Mesenchymal stem cell (in vitro differentiated cells and primary cell): ENCODE data around the gene CLEC19A.

ENCODE experiments used
- DNase-seq: peaks from one replicate; pipeline ENCODE4 v3.0.0-alpha.2; 2013
- H2AFZ ChIP-seq: one replicate; pipeline ENCODE4 v1.6.1; 2013; ENCODE audit warnings: low read depth, mild to moderate bottlenecking, control low read depth, inconsistent platforms, low read length, moderate library complexity
- H2AK5ac ChIP-seq: 2 replicates; pipeline ENCODE4 v1.6.1; 2013; ENCODE audit warnings: low read length, moderate library complexity, mild to moderate bottlenecking, inconsistent platforms; ENCODE audit not compliant: severe bottlenecking
- H2BK120ac ChIP-seq: one replicate; pipeline ENCODE4 v1.6.1; 2013; ENCODE audit warnings: low read depth, mild to moderate bottlenecking, inconsistent platforms, low read length, moderate library complexity
- H2BK12ac ChIP-seq, 2 experiments: one replicate each; pipeline ENCODE4 v1.6.1; 2013; ENCODE audit warnings: inconsistent platforms in 2 of 2, low read length in 2 of 2, mild to moderate bottlenecking in 2 of 2, moderate library complexity in 2 of 2, control low read depth in 1 of 2
- H2BK15ac ChIP-seq: one replicate; pipeline ENCODE4 v1.6.1; 2013; ENCODE audit warnings: mild to moderate bottlenecking, low read depth, inconsistent platforms; ENCODE audit not compliant: poor library complexity, severe bottlenecking
- H2BK5ac ChIP-seq: 2 replicates; pipeline ENCODE4 v1.6.1; 2013; ENCODE audit warnings: low read depth, mild to moderate bottlenecking, low read length, control low read depth, inconsistent platforms; ENCODE audit not compliant: poor library complexity, severe bottlenecking
- H3K14ac ChIP-seq, 2 experiments: one replicate each; pipeline ENCODE4 v1.6.1; 2013; ENCODE audit warnings: inconsistent platforms in 2 of 2, low read length in 2 of 2, control low read depth in 1 of 2, mild to moderate bottlenecking in 1 of 2, moderate library complexity in 1 of 2
- H3K18ac ChIP-seq, 2 experiments: one replicate each; pipeline ENCODE4 v1.6.1; 2013; ENCODE audit warnings: inconsistent platforms in 2 of 2, low read length in 2 of 2, control low read depth in 1 of 2, low read depth in 1 of 2, mild to moderate bottlenecking in 1 of 2
- H3K23ac ChIP-seq, 2 experiments: one replicate each; pipeline ENCODE4 v1.6.1; 2013; ENCODE audit warnings: inconsistent platforms in 2 of 2, low read length in 2 of 2, mild to moderate bottlenecking in 2 of 2, moderate library complexity in 2 of 2, control low read depth in 1 of 2
- H3K27ac ChIP-seq: 2 replicates; pipeline ENCODE4 v1.5.1; 2013; ENCODE audit warnings: mild to moderate bottlenecking, moderate library complexity, low read length, control low read depth, inconsistent platforms; ENCODE audit not compliant: poor library complexity, severe bottlenecking
- H3K27me3 ChIP-seq, 2 experiments: 2 replicates each; pipeline versions ENCODE4 v1.6.1 to v1.7.0; 2013; ENCODE audit warnings: low read length in 2 of 2, mild to moderate bottlenecking in 2 of 2, moderate library complexity in 2 of 2, control low read depth in 1 of 2, inconsistent platforms in 1 of 2; ENCODE audit not compliant: control insufficient read depth in 1 of 2, insufficient read depth in 1 of 2
- H3K36me3 ChIP-seq, 2 experiments: 2 replicates each; pipeline versions ENCODE4 v1.6.1 to v1.7.0; 2013; ENCODE audit warnings: low read length in 2 of 2, control low read depth in 1 of 2, inconsistent platforms in 1 of 2, low read depth in 1 of 2, mild to moderate bottlenecking in 1 of 2; ENCODE audit not compliant: insufficient read depth in 2 of 2, control insufficient read depth in 1 of 2
- H3K4ac ChIP-seq, 2 experiments: one replicate each; pipeline ENCODE4 v1.6.1; 2013; ENCODE audit warnings: inconsistent platforms in 2 of 2, low read length in 2 of 2, mild to moderate bottlenecking in 2 of 2, moderate library complexity in 2 of 2, control low read depth in 1 of 2, low read depth in 1 of 2
- H3K4me1 ChIP-seq: 2 replicates; pipeline ENCODE4 v1.6.1; 2013; ENCODE audit warnings: low read depth, low read length, control low read depth; ENCODE audit not compliant: control insufficient read depth, insufficient read depth
- H3K4me2 ChIP-seq: 2 replicates; pipeline ENCODE4 v1.6.1; 2013; ENCODE audit warnings: low read length, mild to moderate bottlenecking, inconsistent platforms; ENCODE audit not compliant: poor library complexity, severe bottlenecking
- H3K4me3 ChIP-seq, 2 experiments: 2 replicates each; pipeline versions ENCODE4 v1.5.1 to v1.7.0; 2013; ENCODE audit warnings: low read length in 2 of 2, mild to moderate bottlenecking in 2 of 2, control low read depth in 1 of 2, low read depth in 1 of 2; ENCODE audit not compliant: insufficient read depth in 1 of 2
- H3K79me1 ChIP-seq: replicated peaks from 2 replicates; pipeline ENCODE4 v1.6.1; 2013; ENCODE audit warnings: mild to moderate bottlenecking, control low read depth, low read length, inconsistent platforms; ENCODE audit not compliant: poor library complexity, severe bottlenecking
- H3K9ac ChIP-seq: 2 replicates; pipeline ENCODE4 v1.7.0; 2013; ENCODE audit warnings: mild to moderate bottlenecking, low read length, moderate library complexity
- H3K9me3 ChIP-seq: 2 replicates; pipeline ENCODE4 v1.7.0; 2013; ENCODE audit warnings: mild to moderate bottlenecking, low read length; ENCODE audit not compliant: control insufficient read depth
- H4K8ac ChIP-seq: one replicate; pipeline ENCODE4 v1.6.1; 2013; ENCODE audit warnings: inconsistent platforms, mild to moderate bottlenecking, low read length, moderate library complexity
- H4K91ac ChIP-seq: one replicate; pipeline ENCODE4 v1.6.1; 2013; ENCODE audit warnings: mild to moderate bottlenecking, low read length, inconsistent platforms
- WGBS: methylation state at CpG from one replicate; pipeline ENCODE4 v1.1.7; 2013; ENCODE audit warnings: mixed read lengths; 5-methylcytosine and 5-hydroxymethylcytosine counted together

The CLEC19A gene

GRCh38 chr16:19242987-19243575 is 42.5 kb upstream of the CLEC19A start:
- no peak overlapping the region for H2BK5ac ChIP-seq
- no peak overlapping the region for H2BK12ac ChIP-seq
- H3K27ac ChIP-seq, result no peak overlapping the region
- H4K8ac ChIP-seq, result no peak overlapping the region
- H3K9me3 ChIP-seq, result no peaks in the 10 kb centered on the region
- no peak overlapping the region for H3K14ac ChIP-seq
- H2BK15ac ChIP-seq, result no peak overlapping the region
- H3K23ac ChIP-seq, result no peak overlapping the region
- H3K4me2 ChIP-seq, result no peak overlapping the region
- H3K4ac ChIP-seq, result no peak overlapping the region
- no peak for DNase-seq
- no peak overlapping the region for H4K91ac ChIP-seq
- no peak overlapping the region for H2AK5ac ChIP-seq
- no peak overlapping the region for H3K4me3 ChIP-seq
- no peaks in the 10 kb centered on the region for H3K36me3 ChIP-seq
- H3K27me3 ChIP-seq, result no peaks in the 10 kb centered on the region
- no peaks in the 10 kb centered on the region for H3K4me1 ChIP-seq
- WGBS, result 72% methylated on average over 2 of the region's 3 CpGs
- H3K9ac ChIP-seq, result no peak overlapping the region
- no peaks in the 10 kb centered on the region for H3K79me1 ChIP-seq
- H2BK120ac ChIP-seq, result no peak overlapping the region
- no peak overlapping the region for H2AFZ ChIP-seq
- no peak overlapping the region for H3K18ac ChIP-seq

GRCh38 chr16:19245326-19245925 is 40.1 kb upstream of the CLEC19A start:
- H3K18ac ChIP-seq, result no peak overlapping the region

GRCh38 chr16:19252904-19253303 is 32.6 kb upstream of the CLEC19A start:
- no peak overlapping the region for H4K91ac ChIP-seq
- H2AFZ ChIP-seq, result no peak overlapping the region
- no peak overlapping the region for H3K23ac ChIP-seq

More at GRCh38 chr16:19245326-19245925, 40.1 kb upstream of the CLEC19A start:
- Histone ChIP-seq H3K79me1 (no peaks in the 10 kb centered on the region), H3K4me2 (no peak overlapping the region), H3K4me1 (no peaks in the 10 kb centered on the region), H2BK12ac (no peak overlapping the region), H2AFZ (no peak overlapping the region), H2BK15ac (no peak overlapping the region), H3K27ac (no peak overlapping the region), H2BK120ac (no peak overlapping the region), H3K9ac (no peak overlapping the region), H2AK5ac (no peak overlapping the region), H3K9me3 (no peaks in the 10 kb centered on the region), H4K8ac (no peak overlapping the region), H2BK5ac (no peak overlapping the region), H4K91ac (no peak overlapping the region), H3K23ac (no peak overlapping the region), H3K36me3 (no peaks in the 10 kb centered on the region), H3K4ac (no peak overlapping the region), H3K14ac (no peak overlapping the region), H3K27me3 (no peaks in the 10 kb centered on the region), H3K4me3 (no peak overlapping the region)
- WGBS, result 76% methylated on average over 5 of the region's 8 CpGs
- no peak for DNase-seq

GRCh38 chr16:19254611-19255010 is 30.9 kb upstream of the CLEC19A start:
- no peak overlapping the region for H4K91ac ChIP-seq
- no peak overlapping the region for H3K4ac ChIP-seq
- no peak overlapping the region for H2AFZ ChIP-seq
- H3K18ac ChIP-seq, result no peak overlapping the region
- no peak overlapping the region for H3K27ac ChIP-seq
- H2BK12ac ChIP-seq, result no peak overlapping the region
- no peak for DNase-seq
- WGBS, result 83% methylated on average over 4 of the region's 4 CpGs
- H3K4me2 ChIP-seq, result no peak overlapping the region
- no peak overlapping the region for H3K9ac ChIP-seq
- no peak overlapping the region for H3K4me3 ChIP-seq
- no peaks in the 10 kb centered on the region for H3K4me1 ChIP-seq
- peaks cover 3 to 11% of the 10 kb centered on the region in 2 experiments for H3K27me3 ChIP-seq
- H2BK120ac ChIP-seq, result no peak overlapping the region
- no peaks in the 10 kb centered on the region for H3K9me3 ChIP-seq
- no peak overlapping the region for H2BK5ac ChIP-seq
- H2BK15ac ChIP-seq, result no peak overlapping the region
- no peak overlapping the region for H4K8ac ChIP-seq
- no peak overlapping the region for H3K23ac ChIP-seq
- no peak overlapping the region for H3K14ac ChIP-seq
- H2AK5ac ChIP-seq, result no peak overlapping the region
- no peaks in the 10 kb centered on the region for H3K79me1 ChIP-seq
- no peaks in the 10 kb centered on the region for H3K36me3 ChIP-seq

More at GRCh38 chr16:19252904-19253303, 32.6 kb upstream of the CLEC19A start:
- H3K4me1 ChIP-seq, result no peaks in the 10 kb centered on the region
- no peak for DNase-seq
- no peak overlapping the region for H2BK15ac ChIP-seq
- H3K36me3 ChIP-seq, result no peaks in the 10 kb centered on the region
- peaks cover 3% of the 10 kb centered on the region in 2 experiments for H3K27me3 ChIP-seq
- H2BK12ac ChIP-seq, result no peak overlapping the region
- H4K8ac ChIP-seq, result no peak overlapping the region
- H2BK120ac ChIP-seq, result no peak overlapping the region
- H3K27ac ChIP-seq, result no peak overlapping the region
- WGBS, result 50% methylated on average over 1 of the region's 2 CpGs
- no peak overlapping the region for H3K4me2 ChIP-seq
- no peak overlapping the region for H2AK5ac ChIP-seq
- no peaks in the 10 kb centered on the region for H3K9me3 ChIP-seq
- H3K4me3 ChIP-seq, result no peak overlapping the region
- H3K79me1 ChIP-seq, result no peaks in the 10 kb centered on the region
- H3K18ac ChIP-seq, result no peak overlapping the region
- H2BK5ac ChIP-seq, result no peak overlapping the region
- H3K4ac ChIP-seq, result no peak overlapping the region
- no peak overlapping the region for H3K9ac ChIP-seq
- no peak overlapping the region for H3K14ac ChIP-seq
